BLaER1 treated with 17β-estradiol and CSF1 and Interleukin-3, amounts not matched to agents 10 nM and 100 nM (cell line): ENCODE measurements around the gene GPATCH11.

Source experiments
- H3K27ac ChIP-seq, 11 experiments: shearing (Covaris generic); formaldehyde crosslinking; 2 replicates each; pipeline ENCODE4 v1.8.1; 2022
- H3K27me3 ChIP-seq, 11 experiments: shearing (Covaris generic); formaldehyde crosslinking; 2 replicates each; pipeline ENCODE4 v1.8.1; 2022
- H3K36me3 ChIP-seq, 11 experiments: shearing (Covaris generic); formaldehyde crosslinking; 2 replicates each; pipeline ENCODE4 v1.8.1; 2022
- H3K4me1 ChIP-seq, 10 experiments: shearing (Covaris generic); formaldehyde crosslinking; 2 replicates each; pipeline ENCODE4 v1.8.1; 2022
- H3K4me2 ChIP-seq, 11 experiments: shearing (Covaris generic); formaldehyde crosslinking; 2 replicates each; pipeline ENCODE4 v1.8.1; 2022
- H3K4me3 ChIP-seq, 10 experiments: shearing (Covaris generic); formaldehyde crosslinking; 2 replicates each; pipeline ENCODE4 v1.8.1; 2022
- H3K9ac ChIP-seq, 11 experiments: shearing (Covaris generic); formaldehyde crosslinking; 2 replicates each; pipeline ENCODE4 v1.8.1; 2022
- H3K9me3 ChIP-seq, 11 experiments: shearing (Covaris generic); formaldehyde crosslinking; replicated peaks in 1 of 11; 2 replicates each; pipeline ENCODE4 v1.8.1; 2022
- H4K20me1 ChIP-seq, 11 experiments: shearing (Covaris generic); formaldehyde crosslinking; 2 replicates each; pipeline ENCODE4 v1.8.1; 2022
- Cebpa-rat ChIP-seq, 11 experiments: shearing (Covaris generic); IDR thresholded peaks; 2 replicates each; pipeline ENCODE4 v1.8.1; 2022

Gene GPATCH11

DNA sequence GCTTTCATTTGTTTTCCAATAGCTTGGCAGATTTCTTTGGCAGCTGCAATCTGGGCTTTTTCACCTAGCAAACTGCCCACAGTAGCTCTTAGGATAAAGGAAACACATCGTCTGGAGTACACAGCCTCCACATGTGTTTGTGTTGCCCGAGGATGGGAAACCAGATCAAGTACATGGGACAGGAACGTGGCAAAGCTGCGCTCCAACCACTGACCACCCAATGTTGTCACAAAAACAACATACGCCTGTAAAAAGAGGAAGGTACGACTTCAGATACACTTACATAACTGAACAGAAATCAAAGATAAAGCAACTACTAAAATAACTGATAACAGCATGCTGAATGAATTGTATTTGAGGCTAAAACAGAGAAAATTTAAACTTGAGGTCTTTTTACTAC lies 15.6 kb upstream of the GPATCH11 start:
- H3K36me3 ChIP-seq, result peaks cover 70 to 98% (median 87%) of the 10 kb centered on the region in 11 experiments
- no peaks in the 10 kb centered on the region for H3K27me3 ChIP-seq
- H3K4me3 ChIP-seq, result no peak overlapping the region
- no peaks in the 10 kb centered on the region for H3K9me3 ChIP-seq
- no peak overlapping the region for H3K27ac ChIP-seq
- no peak overlapping the region for H3K4me2 ChIP-seq
- peaks cover 0 to 3% (median 0%) of the 10 kb centered on the region in 10 experiments; a peak in 3 of 20 replicates for H3K4me1 ChIP-seq
- no peak overlapping the region for H3K9ac ChIP-seq
- peaks cover 0 to 7% (median 0%) of the 10 kb centered on the region in 11 experiments; a peak in 1 of 22 replicates for H4K20me1 ChIP-seq
- no peak for TF ChIP-seq Cebpa-rat (IDR thresholded peaks at IDR 0.05)

DNA sequence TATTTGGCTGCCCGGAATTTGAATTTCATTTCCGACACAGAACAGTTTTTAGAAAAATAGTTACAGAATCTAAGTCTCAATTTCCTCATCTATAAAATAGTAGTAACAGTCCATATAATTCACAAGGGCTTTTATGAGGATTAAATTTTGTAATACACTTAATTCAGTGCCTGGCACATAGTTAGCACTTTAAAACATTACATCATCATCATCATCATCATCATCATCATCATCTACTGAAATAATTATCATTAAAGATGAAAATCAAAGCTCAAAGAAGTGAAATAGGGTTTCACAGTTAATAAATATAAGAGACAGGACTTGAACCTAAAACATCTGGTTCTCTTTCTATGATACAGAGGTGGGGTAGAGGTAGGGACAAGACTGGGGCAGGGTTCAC lies 13.4 kb upstream of the GPATCH11 start:
- no peaks in the 10 kb centered on the region; a peak in 2 of 22 replicates for H3K9me3 ChIP-seq
- TF ChIP-seq Cebpa-rat (IDR thresholded peaks at IDR 0.05), result no peak
- H3K27me3 ChIP-seq, result no peaks in the 10 kb centered on the region
- H3K4me1 ChIP-seq, result no peaks in the 10 kb centered on the region
- H3K9ac ChIP-seq, result no peak overlapping the region
- H4K20me1 ChIP-seq, result peaks cover 0 to 7% (median 0%) of the 10 kb centered on the region in 11 experiments; a peak in 1 of 22 replicates
- H3K36me3 ChIP-seq, result peaks cover 65 to 97% (median 85%) of the 10 kb centered on the region in 11 experiments
- no peak overlapping the region for H3K27ac ChIP-seq
- H3K4me3 ChIP-seq, result no peak overlapping the region
- H3K4me2 ChIP-seq, result no peak overlapping the region

DNA sequence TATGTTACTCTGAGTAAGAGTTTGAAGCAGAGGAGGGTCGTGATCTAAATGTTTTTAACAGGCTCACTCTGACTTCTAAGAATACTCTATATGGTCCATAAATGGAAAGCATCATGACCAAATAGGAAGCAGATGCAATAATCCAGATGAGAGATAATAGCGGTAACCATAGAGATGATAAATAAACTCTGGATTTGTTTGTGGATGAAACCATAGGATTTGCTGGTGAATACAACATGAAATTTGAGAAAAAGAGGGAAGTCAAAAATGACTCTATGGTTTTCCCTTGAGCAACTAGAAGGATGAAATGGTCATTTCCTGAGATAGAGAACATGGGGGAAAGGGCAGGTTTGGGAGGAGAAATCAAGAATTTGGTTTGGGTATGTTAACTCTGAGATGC lies 4.1 kb upstream of the GPATCH11 start:
- TF ChIP-seq Cebpa-rat (IDR thresholded peaks at IDR 0.05), result no peak
- peak overlapping the region; percentile 17 to 83 (median 62); a peak in 18 of 22 replicates for H3K4me2 ChIP-seq

DNA sequence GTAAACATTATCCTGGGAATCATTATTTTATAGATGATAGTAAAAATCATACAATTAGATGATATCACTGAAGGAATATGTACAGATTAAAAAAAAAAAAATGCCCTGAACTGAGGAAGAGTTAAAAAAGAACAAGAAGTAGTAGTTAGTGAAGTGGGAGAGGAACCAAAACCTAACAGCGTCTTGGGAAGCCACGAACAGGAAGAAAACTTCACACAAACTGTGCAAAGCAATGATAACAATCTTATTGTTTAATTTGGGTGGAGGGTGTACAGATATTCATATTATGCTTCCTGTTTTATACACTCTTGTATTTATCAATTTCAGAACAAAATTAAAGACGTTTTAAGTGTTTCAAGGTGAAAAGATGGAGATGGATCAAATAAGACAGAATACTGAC lies 3.6 kb upstream of the GPATCH11 start:
- peaks cover 41 to 53% (median 47%) of the 10 kb centered on the region in 10 experiments for H3K4me1 ChIP-seq
- no peaks in the 10 kb centered on the region; a peak in 1 of 22 replicates for H4K20me1 ChIP-seq
- no peak for TF ChIP-seq Cebpa-rat (IDR thresholded peaks at IDR 0.05)
- H3K9me3 ChIP-seq, result no peaks in the 10 kb centered on the region
- H3K36me3 ChIP-seq, result peaks cover 30 to 63% (median 47%) of the 10 kb centered on the region in 11 experiments
- peak overlapping the region in 6 of 11 experiments; percentile 5 to 77 (median 46); a peak in 8 of 22 replicates for H3K27ac ChIP-seq
- peak overlapping the region; percentile 17 to 83 (median 62); a peak in 21 of 22 replicates for H3K4me2 ChIP-seq
- no peaks in the 10 kb centered on the region for H3K27me3 ChIP-seq
- H3K4me3 ChIP-seq, result peak overlapping the region in 3 of 10 experiments; percentile 3 to 10 (median 8); a peak in 2 of 20 replicates
- H3K9ac ChIP-seq, result peak overlapping the region in 4 of 11 experiments; percentile 8 to 66 (median 12); a peak in 5 of 22 replicates

More for the DNA sequence above, 4.1 kb upstream of the GPATCH11 start:
- Histone ChIP-seq H3K4me3 (peak overlapping the region in 3 of 10 experiments; percentile 8 to 10 (median 10); a peak in 2 of 20 replicates), H3K9me3 (no peaks in the 10 kb centered on the region), H4K20me1 (no peaks in the 10 kb centered on the region; a peak in 1 of 22 replicates), H3K4me1 (peaks cover 36 to 49% (median 43%) of the 10 kb centered on the region in 10 experiments), H3K27me3 (no peaks in the 10 kb centered on the region), H3K27ac (peak overlapping the region in 6 of 11 experiments; percentile 23 to 77 (median 46); a peak in 8 of 22 replicates), H3K9ac (peak overlapping the region in 3 of 11 experiments; percentile 9 to 66 (median 14); a peak in 5 of 22 replicates), H3K36me3 (peaks cover 33 to 67% (median 50%) of the 10 kb centered on the region in 11 experiments)

DNA sequence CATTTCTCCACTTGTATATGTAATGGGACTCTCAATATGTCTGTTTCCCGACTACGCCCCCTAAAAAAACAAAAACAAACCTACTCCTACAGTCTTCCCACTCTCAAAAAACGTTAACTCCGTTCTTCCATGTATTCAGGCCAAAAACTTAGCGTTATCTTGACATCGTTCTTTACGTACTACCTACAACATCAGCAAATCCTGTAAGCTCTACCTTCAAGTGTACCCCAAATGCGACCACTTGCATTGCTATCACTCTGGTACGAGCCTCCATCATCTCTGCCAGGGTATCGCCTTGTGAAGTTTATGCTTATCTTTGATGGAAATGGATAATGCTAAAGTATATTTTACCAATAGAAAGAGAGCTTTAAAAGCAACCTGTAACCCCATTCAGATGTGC lies 479 bp downstream of the GPATCH11 start:
- peaks cover 9 to 49% (median 31%) of the 10 kb centered on the region in 11 experiments; a peak in 19 of 22 replicates for H3K36me3 ChIP-seq
- H3K4me1 ChIP-seq, result peaks cover 54 to 66% (median 57%) of the 10 kb centered on the region in 10 experiments
- peak overlapping the region; percentile 65 to 92 (median 85) for H3K4me3 ChIP-seq
- H3K27me3 ChIP-seq, result no peaks in the 10 kb centered on the region
- peak overlapping the region; percentile 73 to 86 (median 82) for H3K9ac ChIP-seq
- H3K9me3 ChIP-seq, result no peaks in the 10 kb centered on the region
- no peak for TF ChIP-seq Cebpa-rat (IDR thresholded peaks at IDR 0.05)
- peak overlapping the region; percentile 69 to 96 (median 90) for H3K4me2 ChIP-seq
- H3K27ac ChIP-seq, result peak overlapping the region; percentile 38 to 79 (median 69); a peak in 19 of 22 replicates
- H4K20me1 ChIP-seq, result peaks cover 0 to 3% (median 0%) of the 10 kb centered on the region in 11 experiments; a peak in 3 of 22 replicates

DNA sequence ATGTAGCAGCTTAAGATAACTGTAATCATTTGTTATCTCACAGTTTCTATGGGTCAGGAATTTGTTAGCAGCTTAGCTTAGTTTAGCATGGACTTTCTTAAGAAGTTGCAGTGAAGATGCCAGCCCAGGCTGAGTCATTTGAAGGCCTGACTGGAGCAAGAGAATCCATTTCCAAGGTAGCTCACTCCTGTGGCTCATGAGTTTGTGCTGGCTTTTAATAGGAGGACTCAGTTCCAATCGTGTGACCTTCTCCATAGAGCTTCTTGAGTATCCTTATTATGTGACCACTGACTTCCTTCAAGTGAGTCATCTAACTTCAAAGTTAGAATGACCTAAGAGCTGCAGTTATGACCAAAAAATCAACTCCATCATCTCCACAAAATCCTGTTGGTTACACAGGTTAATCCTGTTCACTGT lies 1.4 kb downstream of the GPATCH11 start:
- H3K4me3 ChIP-seq, result peak overlapping the region in 5 of 10 experiments; percentile 76 to 92 (median 85); a peak in 5 of 20 replicates
- H3K4me2 ChIP-seq, result peak overlapping the region; percentile 69 to 96 (median 90)
- no peak for TF ChIP-seq Cebpa-rat (IDR thresholded peaks at IDR 0.05)
- no peak overlapping the region for H3K9ac ChIP-seq
- peaks cover 53 to 66% (median 58%) of the 10 kb centered on the region in 10 experiments for H3K4me1 ChIP-seq
- no peaks in the 10 kb centered on the region for H3K9me3 ChIP-seq
- peaks cover 8 to 54% (median 35%) of the 10 kb centered on the region in 11 experiments; a peak in 20 of 22 replicates for H3K36me3 ChIP-seq
- H3K27ac ChIP-seq, result no peak overlapping the region
- H4K20me1 ChIP-seq, result peaks cover 0 to 3% (median 0%) of the 10 kb centered on the region in 11 experiments; a peak in 2 of 22 replicates
- no peaks in the 10 kb centered on the region for H3K27me3 ChIP-seq

DNA sequence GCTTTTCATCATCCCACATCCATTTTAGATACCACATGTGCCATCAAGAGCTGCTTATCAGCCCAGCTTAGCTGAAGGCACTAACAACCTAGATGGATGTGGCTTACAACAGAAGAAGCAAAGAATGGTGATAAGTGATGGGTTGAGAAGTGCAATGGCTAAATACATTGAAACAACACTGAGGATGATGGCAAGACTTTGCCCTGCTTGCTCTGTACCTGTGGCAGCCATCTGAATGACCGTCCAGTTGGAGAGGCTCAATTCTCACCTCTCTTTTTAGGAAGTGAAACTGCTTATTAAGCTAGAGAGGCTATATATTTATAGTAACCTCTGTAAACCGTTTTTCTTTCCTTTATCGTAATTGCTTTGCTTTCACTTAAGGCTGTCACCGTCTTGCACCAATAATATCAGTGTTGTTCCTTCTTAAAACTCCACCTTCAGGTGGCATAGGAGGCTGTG lies 5.7 kb downstream of the GPATCH11 start:
- H4K20me1 ChIP-seq, result peaks cover 0 to 3% (median 0%) of the 10 kb centered on the region in 11 experiments; a peak in 2 of 22 replicates
- no peak overlapping the region for H3K4me3 ChIP-seq
- no peak for TF ChIP-seq Cebpa-rat (IDR thresholded peaks at IDR 0.05)
- H3K4me1 ChIP-seq, result peaks cover 29 to 47% (median 41%) of the 10 kb centered on the region in 10 experiments
- H3K9ac ChIP-seq, result 0 out of 22 replicates have a peak overlapping the region, but pooled peaks of 1 of the 11 experiments have one; percentile 15
- no peaks in the 10 kb centered on the region for H3K27me3 ChIP-seq
- H3K9me3 ChIP-seq, result no peaks in the 10 kb centered on the region
- H3K27ac ChIP-seq, result peak overlapping the region in 4 of 11 experiments; percentile 10 to 21 (median 12); a peak in 5 of 22 replicates
- peak overlapping the region; percentile 46 to 80 (median 62) for H3K4me2 ChIP-seq
- peaks cover 35 to 69% (median 56%) of the 10 kb centered on the region in 11 experiments for H3K36me3 ChIP-seq

DNA sequence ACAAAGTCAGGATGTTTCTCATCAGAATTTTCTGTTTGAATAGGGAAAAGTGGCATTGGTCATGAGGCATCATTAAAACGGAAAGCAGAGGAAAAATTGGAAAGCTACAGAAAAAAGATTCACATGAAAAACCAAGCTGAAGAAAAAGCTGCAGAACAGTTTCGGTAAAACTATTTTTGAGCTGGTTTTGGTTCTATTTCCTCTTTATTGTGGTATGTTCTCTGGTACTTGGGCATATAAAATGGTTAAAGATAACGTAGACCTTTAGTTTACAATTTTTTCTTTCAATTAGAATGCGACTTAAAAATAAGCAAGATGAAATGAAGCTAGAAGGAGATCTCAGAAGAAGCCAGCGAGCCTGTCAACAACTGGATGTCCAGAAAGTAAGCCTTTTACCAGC lies 7.6 kb downstream of the GPATCH11 start:
- peaks cover 18 to 37% (median 30%) of the 10 kb centered on the region in 10 experiments for H3K4me1 ChIP-seq
- H3K4me2 ChIP-seq, result peak overlapping the region; percentile 19 to 76 (median 49); a peak in 19 of 22 replicates
- no peaks in the 10 kb centered on the region for H3K27me3 ChIP-seq
- peak overlapping the region in 4 of 11 experiments; percentile 16 to 42 (median 28); a peak in 3 of 22 replicates for H3K9ac ChIP-seq
- H3K36me3 ChIP-seq, result peaks cover 54 to 87% (median 75%) of the 10 kb centered on the region in 11 experiments
- peaks cover 0 to 3% (median 0%) of the 10 kb centered on the region in 11 experiments; a peak in 2 of 22 replicates for H4K20me1 ChIP-seq
- no peak overlapping the region for H3K4me3 ChIP-seq
- TF ChIP-seq Cebpa-rat (IDR thresholded peaks at IDR 0.05), result no peak
- no peaks in the 10 kb centered on the region for H3K9me3 ChIP-seq
- peak overlapping the region in 2 of 11 experiments; percentile 8 to 27; a peak in 3 of 22 replicates for H3K27ac ChIP-seq

DNA sequence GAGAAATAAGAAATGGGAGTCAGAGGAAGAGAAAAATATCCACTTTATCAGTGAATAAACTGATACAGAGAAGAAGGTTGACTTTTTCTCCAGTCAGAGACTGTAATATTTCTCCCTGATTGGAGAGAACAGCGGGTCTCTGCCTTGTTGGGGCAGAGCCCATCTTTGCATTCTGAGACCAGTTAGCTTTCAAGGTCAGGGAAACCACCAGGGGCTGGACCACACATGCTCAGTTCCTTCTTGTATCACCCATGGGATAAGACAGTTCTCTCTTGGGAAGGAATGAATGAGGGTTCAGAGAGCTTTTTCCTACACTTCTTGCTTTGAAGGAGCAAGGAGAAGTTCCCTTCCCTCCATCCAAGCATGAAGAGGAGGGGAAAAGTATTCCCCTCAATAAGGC lies 12.2 kb downstream of the GPATCH11 start:
- Histone ChIP-seq H3K9ac (no peak overlapping the region), H3K4me2 (0 out of 22 replicates have a peak overlapping the region, but pooled peaks of 1 of the 11 experiments have one; percentile 10), H3K4me1 (peaks cover 0 to 11% (median 5%) of the 10 kb centered on the region in 10 experiments; a peak in 17 of 20 replicates), H3K9me3 (no peaks in the 10 kb centered on the region), H3K27ac (no peak overlapping the region), H3K27me3 (no peaks in the 10 kb centered on the region), H4K20me1 (no peaks in the 10 kb centered on the region; a peak in 1 of 22 replicates), H3K4me3 (no peak overlapping the region), H3K36me3 (peaks cover 76 to 91% (median 87%) of the 10 kb centered on the region in 11 experiments)
- no peak for TF ChIP-seq Cebpa-rat (IDR thresholded peaks at IDR 0.05)
